ENCODE results near the gene PPP1R17. TPM values are rescaled to one million over a fixed set of nuclear protein-coding genes. Genes with fewer than 3 reads are reported as not detected.

PPP1R17 gene
- not detected for total RNA-seq

GRCh38 chr7:31687024-31687748 is at the start of gene PPP1R17:
PPP1R17 (plus strand) TSS chr7:31687215; CDS start chr7:31692442, 5,227 bp downstream.

Other genes with a start within 250 kb of the PPP1R17 start
- not detected for gene ITPRID1, start 173.1 kb upstream of the PPP1R17 start, total RNA-seq

Measured in melanocyte of skin (primary cell).